ENCODE results near the gene MSN. TPM values are rescaled to one million over a fixed set of nuclear protein-coding genes. Genes with fewer than 3 reads are reported as not detected.
A peak's percentile ranks its signal among the peaks of the same experiment; 100 is the strongest.

The MSN gene
- total RNA-seq, 1 experiment from 2014 or later: 315 TPM

DNA sequence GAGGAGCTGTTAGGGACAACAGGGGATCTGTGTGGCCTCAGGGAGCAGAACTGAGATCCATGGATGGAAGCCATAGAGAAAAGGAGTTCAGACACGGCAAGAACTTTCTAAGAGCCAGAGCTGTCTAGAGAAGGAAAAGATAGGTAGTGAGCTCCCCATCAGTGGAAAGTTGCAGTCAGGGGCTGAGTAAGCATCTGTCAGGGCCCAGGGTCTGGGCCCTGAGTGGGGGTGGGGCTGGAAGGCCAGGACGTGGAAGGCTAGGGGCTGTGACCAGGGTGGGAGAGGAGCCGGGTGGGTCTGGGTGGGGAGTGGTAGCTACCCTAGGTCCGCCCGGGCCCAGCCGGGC lies 324 bp upstream of the MSN start:
- no peak overlapping the region for H3K4me3 ChIP-seq
- H3K36me3 ChIP-seq: peaks cover 18% of the 10 kb centered on the region

DNA sequence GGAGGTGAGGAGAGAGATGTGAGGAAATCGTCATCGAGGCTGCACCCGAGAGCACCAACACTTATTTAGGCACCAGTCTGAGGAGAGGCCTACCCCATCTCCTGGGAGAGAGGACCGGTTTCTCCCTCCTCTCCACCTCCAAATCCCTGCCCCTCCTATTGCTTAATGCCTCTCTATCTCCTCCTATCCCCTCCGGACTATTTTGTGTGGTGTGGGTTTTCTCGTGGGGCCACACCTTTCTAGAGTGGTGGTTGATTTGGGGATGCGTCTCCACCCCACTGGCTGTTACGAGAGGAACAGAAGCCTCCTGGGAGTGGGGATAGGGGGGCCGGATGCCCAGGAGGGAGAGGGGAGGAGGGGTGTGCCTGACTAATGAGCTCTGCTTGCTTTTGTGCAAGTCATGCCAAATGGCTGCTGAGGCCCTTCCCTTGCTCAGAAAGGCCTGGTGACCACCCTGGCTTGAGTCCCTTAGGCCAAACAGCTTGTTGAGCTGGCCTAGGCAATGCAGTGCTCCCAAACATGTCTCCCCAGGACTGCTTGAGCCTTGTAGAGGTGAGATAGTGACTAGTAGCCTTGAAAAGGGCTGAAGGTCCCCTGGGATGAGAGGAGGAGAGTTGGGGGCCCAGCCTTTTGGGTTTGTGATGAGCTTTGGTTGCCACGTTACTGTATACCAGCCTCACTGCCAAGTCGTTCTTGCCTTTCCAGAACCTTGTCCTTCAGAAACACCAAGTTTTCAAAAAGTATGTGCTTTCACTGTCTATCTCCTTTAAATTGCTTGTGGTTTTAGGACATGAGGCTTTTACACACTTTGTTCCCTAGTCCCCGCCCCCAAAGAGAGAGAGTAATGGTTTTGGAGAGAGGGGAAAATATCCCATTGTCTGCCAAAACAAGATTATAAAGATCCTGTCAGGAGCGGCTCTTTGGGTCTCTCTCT lies 1.2 kb downstream of the MSN start:
- Histone ChIP-seq H3K27me3 (no peaks in the 10 kb centered on the region), H3K36me3 (peaks cover 26% of the 10 kb centered on the region), H3K4me3 (peak overlapping the region; percentile 78), H3K9me3 (no peaks in the 10 kb centered on the region)
- peak; percentile 83 for DNase-seq

More for the DNA sequence above, 324 bp upstream of the MSN start:
- no peaks in the 10 kb centered on the region for H3K9me3 ChIP-seq
- DNase-seq: no peak
- H3K27me3 ChIP-seq: no peaks in the 10 kb centered on the region

DNA sequence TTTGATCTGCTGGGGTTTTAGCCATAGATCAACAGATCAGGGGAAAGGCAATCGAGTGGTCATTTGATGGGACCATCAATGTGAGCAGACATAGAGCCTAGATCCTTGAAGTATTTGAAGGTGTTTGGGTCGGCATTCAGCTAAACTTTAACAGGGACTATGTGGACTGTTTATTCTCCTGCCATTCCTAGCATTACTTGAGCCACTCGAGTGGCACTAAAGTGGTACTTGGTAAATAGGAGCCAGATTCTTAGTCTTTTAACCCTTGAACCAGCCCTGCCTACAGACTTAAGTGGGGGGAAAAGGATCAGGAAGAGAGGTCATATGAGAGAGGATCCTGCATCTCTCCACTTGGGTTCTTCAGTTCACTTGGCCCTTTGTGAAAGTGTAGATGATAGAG lies 3.8 kb downstream of the MSN start:
- Histone ChIP-seq H3K36me3 (peaks cover 26% of the 10 kb centered on the region), H3K27me3 (no peaks in the 10 kb centered on the region), H3K4me3 (no peak overlapping the region), H3K9me3 (no peaks in the 10 kb centered on the region)
- no peak for DNase-seq

- no peak for DNase-seq
- Histone ChIP-seq H3K9me3 (no peaks in the 10 kb centered on the region), H3K36me3 (peaks cover 26% of the 10 kb centered on the region), H3K27me3 (no peaks in the 10 kb centered on the region), H3K4me3 (no peak overlapping the region)
Measured at GRCh38 chrX:65671966-65672365, 4.5 kb downstream of the MSN start.

DNA sequence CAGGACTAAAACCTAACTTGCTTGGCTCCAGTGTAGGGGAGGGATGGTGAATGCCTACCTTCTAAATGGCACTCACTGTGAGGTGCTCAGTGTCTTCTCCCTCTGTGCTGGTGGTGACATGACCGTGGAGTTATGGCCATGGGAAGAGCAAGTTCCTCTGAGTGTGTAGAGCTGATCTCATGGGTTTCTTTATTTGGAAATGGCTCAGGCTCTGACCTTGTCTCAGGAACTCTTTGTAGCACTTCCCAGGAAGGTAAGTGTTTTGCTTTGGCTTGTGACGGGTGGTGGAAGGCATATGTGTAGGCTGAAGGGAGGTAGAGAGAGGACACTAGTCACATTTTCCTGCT lies 6.4 kb downstream of the MSN start:
- Histone ChIP-seq H3K36me3 (peaks cover 20% of the 10 kb centered on the region), H3K27me3 (no peaks in the 10 kb centered on the region), H3K9me3 (no peaks in the 10 kb centered on the region), H3K4me3 (no peak overlapping the region)
- DNase-seq: no peak

DNA sequence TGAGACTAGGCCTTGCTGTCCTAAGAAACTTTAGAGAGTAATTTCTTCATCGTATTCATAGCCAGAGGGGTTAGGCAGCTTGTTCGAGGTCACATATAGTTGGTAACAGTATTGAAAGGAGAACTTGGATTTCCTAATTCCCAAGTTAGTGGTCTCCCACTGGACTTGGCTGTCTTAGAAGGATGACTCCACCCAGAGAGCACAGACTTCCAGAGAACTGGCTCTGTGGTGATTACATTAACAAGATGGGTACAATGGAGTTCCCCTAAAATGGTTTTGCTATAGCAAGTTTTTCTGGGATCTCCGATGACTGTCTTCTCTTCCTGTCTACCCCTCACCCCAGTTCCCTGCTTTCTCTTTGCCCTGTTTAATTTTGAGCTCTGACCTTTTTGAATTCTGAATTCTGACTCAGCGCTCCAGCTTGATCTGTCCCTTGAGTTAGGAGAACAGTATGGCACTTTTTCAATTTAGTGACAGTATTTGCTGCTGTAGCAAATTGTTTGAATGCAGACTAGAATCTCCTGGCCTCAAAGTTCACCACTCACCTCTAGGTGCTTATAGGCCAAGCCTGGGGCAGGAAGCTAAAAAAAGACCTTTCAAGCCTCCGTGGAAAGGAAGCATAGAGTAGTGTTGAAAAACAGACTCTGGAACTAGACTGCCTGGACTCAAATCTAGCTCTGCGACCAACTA lies 6.9 kb downstream of the MSN start:
- H3K4me3 ChIP-seq: no peak overlapping the region
- H3K9me3 ChIP-seq: no peaks in the 10 kb centered on the region
- H3K27me3 ChIP-seq: no peaks in the 10 kb centered on the region
- DNase-seq: no peak
- H3K36me3 ChIP-seq: peaks cover 15% of the 10 kb centered on the region

DNA sequence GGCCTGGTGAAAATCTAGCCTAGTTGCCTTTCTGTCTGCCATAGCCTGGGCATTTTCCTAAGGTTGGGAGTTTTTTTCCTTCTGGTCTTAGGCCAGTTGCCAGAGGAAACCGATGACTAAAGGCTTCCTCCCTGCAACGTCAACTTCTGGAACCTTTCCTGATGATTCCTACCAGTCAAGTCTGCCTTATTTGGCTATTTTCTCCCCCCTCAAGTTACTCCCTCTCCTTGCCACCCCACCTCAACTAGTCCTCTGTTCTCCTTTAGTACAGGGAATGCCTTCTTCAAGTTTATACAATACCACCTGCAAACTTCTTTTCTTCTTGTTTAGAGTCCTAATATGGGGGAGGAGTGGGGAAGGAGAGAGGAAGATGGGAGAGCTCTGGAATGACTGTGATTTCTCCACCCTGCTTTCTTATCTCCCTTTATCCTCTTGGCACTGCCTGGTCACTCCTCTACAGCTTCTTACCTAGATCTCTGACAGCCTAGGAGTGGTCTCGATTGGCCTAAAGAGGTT lies 10.6 kb downstream of the MSN start:
- Histone ChIP-seq H3K27me3 (no peaks in the 10 kb centered on the region), H3K36me3 (peaks cover 12% of the 10 kb centered on the region), H3K9me3 (no peaks in the 10 kb centered on the region), H3K4me3 (no peak overlapping the region)
- DNase-seq: peak; percentile 56

- peaks cover 12% of the 10 kb centered on the region for H3K36me3 ChIP-seq
- H3K9me3 ChIP-seq: no peaks in the 10 kb centered on the region
- no peak for DNase-seq
- no peak overlapping the region for H3K4me3 ChIP-seq
- no peaks in the 10 kb centered on the region for H3K27me3 ChIP-seq
Measured at GRCh38 chrX:65679071-65679540, 11.7 kb downstream of the MSN start.

DNA sequence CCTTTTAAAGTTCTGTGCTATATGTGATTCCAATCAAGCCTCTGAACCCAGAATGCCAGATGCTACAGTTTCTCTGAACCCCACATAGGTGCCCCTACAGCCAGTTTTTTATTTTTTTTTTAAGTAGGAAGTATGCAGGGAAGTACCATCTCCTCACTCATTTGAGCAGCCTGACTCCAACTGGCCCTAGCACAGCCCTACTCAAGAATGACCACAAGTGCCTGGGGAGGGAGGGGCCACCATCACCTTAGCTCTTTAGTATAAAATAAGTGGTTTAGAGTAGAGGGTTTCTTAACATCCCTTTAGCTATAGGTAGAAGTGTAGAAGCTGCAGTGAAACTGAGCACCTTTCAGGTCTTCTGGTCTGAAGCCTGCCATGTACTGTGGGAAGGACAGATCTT lies 14.4 kb downstream of the MSN start:
- no peak for DNase-seq
- Histone ChIP-seq H3K36me3 (peaks cover 14% of the 10 kb centered on the region), H3K4me3 (no peak overlapping the region), H3K27me3 (no peaks in the 10 kb centered on the region), H3K9me3 (no peaks in the 10 kb centered on the region)

DNA sequence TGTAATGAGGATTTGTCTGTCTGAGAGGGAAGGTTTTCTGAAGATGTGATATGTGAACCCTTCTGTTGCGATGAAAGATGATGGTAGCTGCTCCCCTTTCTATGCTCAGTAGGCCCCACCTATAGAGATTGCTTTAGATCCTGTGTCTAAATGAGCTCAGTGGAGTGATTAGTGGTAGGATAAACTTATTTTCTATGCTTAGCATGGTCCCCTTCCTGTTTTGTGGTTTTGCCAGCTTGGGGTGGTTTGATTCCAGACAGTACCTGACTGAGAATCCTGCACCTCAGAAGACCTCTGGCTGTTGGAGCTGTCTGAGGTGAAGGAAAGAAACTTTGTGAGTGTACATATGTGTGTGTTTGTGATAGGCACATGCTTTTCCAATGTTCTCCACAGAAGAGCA lies 17.7 kb downstream of the MSN start:
- no peaks in the 10 kb centered on the region for H3K9me3 ChIP-seq
- peaks cover 8% of the 10 kb centered on the region for H3K36me3 ChIP-seq
- no peak for DNase-seq
- no peaks in the 10 kb centered on the region for H3K27me3 ChIP-seq
- no peak overlapping the region for H3K4me3 ChIP-seq

GRCh38 chrX:65686236-65686635 lies 18.8 kb downstream of the MSN start:
- no peak overlapping the region for H3K4me3 ChIP-seq
- no peaks in the 10 kb centered on the region for H3K27me3 ChIP-seq
- H3K9me3 ChIP-seq: no peaks in the 10 kb centered on the region
- no peak for DNase-seq
- peaks cover 6% of the 10 kb centered on the region for H3K36me3 ChIP-seq

DNA sequence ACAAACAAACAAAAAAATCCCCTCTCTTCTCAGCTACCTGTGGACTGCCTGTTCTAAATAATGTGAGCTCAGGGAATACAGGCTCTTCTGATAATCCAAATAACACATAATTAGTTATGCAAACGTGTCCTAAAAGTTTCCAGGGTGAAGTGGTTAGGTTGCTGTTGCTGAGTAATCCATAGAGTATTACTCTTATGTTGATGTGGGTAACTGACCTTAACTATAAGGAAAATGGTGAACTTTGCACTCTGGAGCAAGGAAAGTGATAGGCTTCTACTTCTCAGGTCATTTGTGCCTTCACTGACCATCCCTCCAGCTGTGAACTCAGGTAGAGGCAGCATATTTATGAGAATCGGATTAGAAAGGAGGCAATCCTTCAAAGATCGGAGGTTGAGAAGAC lies 19.9 kb downstream of the MSN start:
- Histone ChIP-seq H3K27me3 (no peaks in the 10 kb centered on the region), H3K36me3 (0 out of 2 replicates have a peak, but pooled peaks cover 2% of the 10 kb centered on the region), H3K4me3 (no peak overlapping the region), H3K9me3 (no peaks in the 10 kb centered on the region)
- no peak for DNase-seq

DNA sequence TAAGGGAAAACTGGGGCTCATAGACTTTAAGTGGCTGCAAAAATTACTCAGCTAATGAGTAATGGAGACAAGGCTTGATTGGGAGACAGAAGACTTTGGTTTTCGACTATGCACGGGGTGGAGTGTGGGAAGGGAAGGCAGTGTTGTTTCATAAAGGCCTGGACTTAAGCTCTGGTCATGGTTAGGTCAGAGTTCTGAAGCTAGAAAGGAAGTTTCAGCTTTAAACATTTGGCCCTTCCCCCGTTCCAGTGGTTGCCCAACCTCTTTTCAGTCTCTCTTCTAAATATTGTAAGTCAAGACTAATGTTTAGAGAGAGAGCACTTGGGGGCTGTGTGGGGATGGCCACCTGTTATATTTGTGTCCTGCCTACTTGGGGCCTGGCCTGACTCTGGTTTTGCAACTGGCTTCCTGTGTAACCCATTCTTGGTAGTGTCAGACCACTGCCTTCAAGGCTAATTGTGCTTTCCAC lies 21.0 kb downstream of the MSN start:
- no peak overlapping the region for H3K4me3 ChIP-seq
- no peaks in the 10 kb centered on the region for H3K9me3 ChIP-seq
- no peak for DNase-seq
- H3K36me3 ChIP-seq: 0 out of 2 replicates have a peak, but pooled peaks cover 2% of the 10 kb centered on the region
- no peaks in the 10 kb centered on the region for H3K27me3 ChIP-seq

GRCh38 chrX:65689377-65689776 lies 21.9 kb downstream of the MSN start:
- DNase-seq: no peak
- H3K9me3 ChIP-seq: no peaks in the 10 kb centered on the region
- no peak overlapping the region for H3K4me3 ChIP-seq
- 0 out of 2 replicates have a peak, but pooled peaks cover 2% of the 10 kb centered on the region for H3K36me3 ChIP-seq
- H3K27me3 ChIP-seq: no peaks in the 10 kb centered on the region

DNA sequence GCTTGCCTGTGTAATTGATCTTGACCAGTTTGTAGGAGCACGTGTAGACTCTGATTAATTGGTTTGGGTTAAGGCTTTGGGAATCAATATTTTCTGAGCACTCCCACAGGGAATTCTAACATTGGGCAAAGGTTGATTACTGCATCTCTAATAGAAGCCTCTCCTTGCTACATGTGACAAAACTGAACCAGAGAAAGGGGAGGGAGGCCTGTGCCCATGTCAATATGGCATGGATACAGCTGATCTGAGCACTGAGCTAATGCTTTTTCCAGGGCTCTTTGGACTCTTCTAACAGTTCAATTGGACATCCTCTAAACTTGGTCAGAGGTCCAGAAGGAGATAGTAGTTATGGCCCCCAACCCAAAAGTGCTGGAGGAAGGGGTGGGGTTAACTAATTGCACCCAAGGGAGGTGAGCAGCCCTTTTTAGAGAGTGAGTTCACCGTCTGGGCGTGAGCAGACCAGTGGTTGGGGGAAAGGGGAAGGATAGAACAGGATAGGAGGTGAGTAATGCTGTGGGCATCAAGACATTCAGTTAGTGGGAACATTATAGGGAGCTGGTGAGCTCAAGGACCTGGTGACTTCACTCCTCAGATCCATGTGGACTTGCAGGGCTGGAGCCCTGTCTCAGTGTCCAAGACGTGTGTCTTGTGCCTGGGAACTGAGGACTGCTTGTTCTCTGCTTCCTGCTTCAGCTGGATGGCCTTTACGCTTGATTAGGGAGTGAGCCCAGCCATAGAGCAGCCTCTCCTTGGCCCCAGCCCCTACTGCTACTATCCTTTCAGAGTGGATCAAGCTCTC lies 22.8 kb downstream of the MSN start:
- Histone ChIP-seq H3K9me3 (no peaks in the 10 kb centered on the region), H3K36me3 (0 out of 2 replicates have a peak, but pooled peaks cover 2% of the 10 kb centered on the region), H3K4me3 (no peak overlapping the region), H3K27me3 (no peaks in the 10 kb centered on the region)
- DNase-seq: peak; percentile 53

GRCh38 chrX:65695849-65696449 lies 28.5 kb downstream of the MSN start:
- DNase-seq: no peak
- Histone ChIP-seq H3K4me3 (no peak overlapping the region), H3K36me3 (peaks cover 10% of the 10 kb centered on the region), H3K9me3 (no peaks in the 10 kb centered on the region), H3K27me3 (no peaks in the 10 kb centered on the region)

Measured in MG63 (cell line).